HG03108 (cell line): Measurements from ENCODE around the gene AGO1.
"Not testable (repeated sequence)": the region's sequence is repeated elsewhere in the genome, so short reads cannot be mapped to it uniquely, and the experiment has no call there.

Experiments
- ATAC-seq: cut with Tn5 transposase; IDR thresholded peaks from one replicate; pipeline ENCODE4 v1.9.1; 2021; ENCODE audit warnings: moderate library complexity; ENCODE audit not compliant: unreplicated experiment

AGO1 gene

GRCh38 chr1:35866991-35867390 lies 16.0 kb upstream of the AGO1 start:
- ATAC-seq = no peak

GRCh38 chr1:35869245-35869950 lies 13.6 kb upstream of the AGO1 start:
- not testable (repeated sequence) for ATAC-seq

- no peak for ATAC-seq
Measured at GRCh38 chr1:35870651-35871309, 12.2 kb upstream of the AGO1 start.

DNA sequence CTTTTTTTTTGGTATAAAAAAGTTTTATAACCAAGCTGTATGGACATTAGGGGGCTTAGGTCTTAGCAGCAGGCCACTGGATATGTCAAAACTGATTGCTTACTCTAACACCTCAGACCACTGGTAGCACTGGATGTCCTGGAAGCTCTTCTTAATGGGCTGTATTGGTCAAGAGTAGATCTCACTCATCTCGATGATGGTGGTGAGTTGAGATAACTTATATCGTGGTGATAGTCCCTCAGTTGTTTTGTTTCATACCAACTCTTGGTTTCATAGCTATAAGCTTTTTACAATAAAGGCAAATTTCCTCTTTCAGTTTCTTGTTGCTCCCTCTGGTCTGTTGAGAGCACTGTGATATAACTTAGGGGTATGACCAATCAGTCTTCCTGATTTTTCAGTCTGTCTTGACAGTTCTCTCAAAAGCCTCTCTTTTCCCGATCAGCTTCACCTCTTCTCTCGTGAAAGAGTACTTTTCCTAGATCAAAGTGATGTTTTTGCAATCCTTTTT lies 9.7 kb upstream of the AGO1 start:
- no peak for ATAC-seq

- not testable (repeated sequence) for ATAC-seq
Measured at GRCh38 chr1:35874115-35874514, 8.9 kb upstream of the AGO1 start.

- no peak for ATAC-seq
Measured at GRCh38 chr1:35876988-35877387, 6.0 kb upstream of the AGO1 start.

DNA sequence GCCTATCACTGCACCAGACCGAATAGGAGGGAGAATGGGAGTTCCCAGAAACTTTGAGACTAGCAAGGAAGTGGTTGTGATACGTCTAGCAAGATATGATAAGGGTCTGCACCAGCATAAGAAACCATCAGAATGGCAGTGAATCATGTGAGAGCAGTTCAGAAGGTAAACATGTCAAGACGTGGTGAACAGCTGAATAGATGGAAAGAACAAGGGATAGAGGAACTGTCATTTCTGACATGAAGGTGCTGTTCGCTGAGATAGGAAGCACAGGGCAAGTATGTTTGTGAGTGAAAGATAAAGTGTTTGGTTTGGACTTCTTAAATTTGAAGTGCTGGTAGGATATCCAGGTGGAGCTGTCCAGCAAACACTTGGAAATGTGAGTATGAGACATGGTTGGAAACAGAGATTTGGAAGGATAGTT lies 1.1 kb upstream of the AGO1 start:
- no peak for ATAC-seq

GRCh38 chr1:35882586-35882944 lies 444 bp upstream of the AGO1 start:
- ATAC-seq = no peak

GRCh38 chr1:35883635-35884101 lies 659 bp downstream of the AGO1 start:
- no peak for ATAC-seq

DNA sequence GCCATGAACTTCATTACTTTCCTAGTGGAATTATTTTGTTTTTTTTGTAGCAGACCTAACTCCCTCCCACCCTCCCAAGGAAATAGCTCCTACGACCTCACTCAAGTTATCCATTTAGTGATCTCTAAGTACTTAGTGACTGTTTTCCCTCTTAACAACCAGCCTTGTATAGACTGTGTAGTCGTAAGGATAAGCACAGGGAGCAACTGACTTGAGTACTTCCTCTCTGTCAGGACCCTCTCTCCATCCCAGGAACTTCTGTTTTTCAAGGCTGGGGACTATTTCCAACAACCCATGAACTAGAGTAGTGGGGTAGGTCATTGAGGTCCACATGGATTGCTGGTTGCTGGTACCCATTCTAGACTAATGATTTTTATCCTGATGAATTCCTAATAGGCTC lies 1.9 kb downstream of the AGO1 start:
- ATAC-seq = no peak

DNA sequence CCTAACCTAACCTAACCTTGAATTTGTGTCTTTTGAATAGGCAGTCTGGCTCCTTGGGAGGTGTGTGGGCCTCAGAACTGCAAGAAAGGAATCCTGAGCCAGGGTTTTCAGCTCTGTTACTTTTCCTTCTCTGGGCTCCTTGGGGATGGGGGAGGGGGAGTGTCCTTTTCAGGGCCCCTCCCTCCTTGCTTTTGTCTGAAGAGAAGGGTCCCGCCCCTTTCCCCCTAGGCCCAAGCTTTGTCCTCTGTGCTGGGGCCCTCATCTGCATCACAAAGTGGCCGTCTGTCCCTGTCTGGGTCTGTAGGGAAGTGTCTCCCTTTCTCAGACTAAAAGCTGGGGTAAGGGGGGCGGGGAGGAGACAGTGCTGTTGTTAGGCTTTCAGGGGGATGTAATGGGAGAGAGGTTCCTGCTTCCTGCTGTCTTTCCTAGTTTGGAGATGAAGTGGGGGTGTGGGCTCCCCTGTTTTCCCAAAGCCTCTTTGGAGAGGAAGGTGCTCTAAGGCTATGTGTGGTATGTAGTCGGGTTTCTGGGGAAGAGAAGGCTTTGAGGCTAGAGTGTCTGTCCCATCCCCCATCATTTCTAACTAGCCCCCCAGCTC lies 3.1 kb downstream of the AGO1 start:
- no peak for ATAC-seq

DNA sequence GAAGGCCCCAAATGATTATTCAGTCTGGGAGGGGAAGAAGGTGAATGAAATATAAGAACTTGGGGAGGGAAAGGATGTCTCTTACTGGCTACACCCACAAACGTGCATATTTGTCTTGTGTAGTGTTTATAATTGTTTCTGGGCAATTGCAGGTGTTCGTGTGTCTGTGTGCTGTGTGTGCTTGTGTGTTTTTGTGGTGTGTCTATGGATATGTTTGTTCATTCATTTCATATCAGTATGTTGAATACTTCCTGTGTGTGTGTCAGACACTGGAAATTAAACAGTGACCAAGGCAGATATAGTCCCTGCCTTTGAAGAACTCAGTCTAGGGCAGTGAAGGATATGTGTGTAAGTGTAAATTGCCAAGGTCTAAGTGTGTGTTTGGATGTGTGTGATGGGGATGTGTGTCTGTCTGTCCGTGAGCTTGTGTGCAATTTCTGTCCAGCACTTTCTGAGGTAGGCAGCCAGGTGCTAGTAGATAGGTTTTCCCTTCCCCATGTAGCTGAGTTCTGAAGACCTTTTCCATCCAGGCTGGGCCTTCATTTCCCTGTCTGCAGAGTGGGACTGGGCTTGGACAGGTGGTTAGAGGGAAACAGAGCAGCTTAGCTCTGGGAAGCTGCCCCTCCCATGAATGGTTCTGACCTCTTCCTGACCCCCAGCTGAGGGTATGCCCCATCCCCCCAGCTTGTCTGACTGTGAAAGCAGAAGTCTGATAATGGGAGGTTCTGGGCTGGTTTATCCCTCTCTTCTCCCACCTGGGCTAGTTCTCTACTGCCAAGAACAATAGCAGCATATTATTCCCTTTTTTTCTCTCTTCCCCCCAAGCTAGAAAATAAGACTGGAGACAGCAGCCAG lies 3.8 kb downstream of the AGO1 start:
- ATAC-seq = no peak

DNA sequence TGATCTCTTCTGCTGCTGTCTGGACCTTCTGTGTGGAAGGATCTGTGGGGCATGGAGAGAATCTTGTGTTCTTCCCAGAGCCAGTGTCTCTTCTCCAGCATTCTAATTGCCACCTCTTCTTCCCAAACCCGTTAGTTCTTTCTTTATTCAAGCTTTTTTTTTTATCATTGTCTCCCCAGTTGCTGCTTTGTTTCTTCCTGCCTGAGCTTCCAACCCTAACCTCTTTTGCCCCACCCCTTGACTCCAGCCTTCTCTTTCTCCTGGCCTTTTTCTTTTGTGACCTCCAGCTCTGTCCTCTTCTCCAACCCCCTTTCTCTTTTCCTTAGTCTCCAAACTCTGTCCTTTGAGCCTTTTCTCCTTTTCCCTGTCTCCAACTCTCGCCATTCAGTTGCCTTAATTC lies 4.5 kb downstream of the AGO1 start:
- ATAC-seq = no peak

- ATAC-seq = no peak
Measured at GRCh38 chr1:35888255-35888654, 5.2 kb downstream of the AGO1 start.

DNA sequence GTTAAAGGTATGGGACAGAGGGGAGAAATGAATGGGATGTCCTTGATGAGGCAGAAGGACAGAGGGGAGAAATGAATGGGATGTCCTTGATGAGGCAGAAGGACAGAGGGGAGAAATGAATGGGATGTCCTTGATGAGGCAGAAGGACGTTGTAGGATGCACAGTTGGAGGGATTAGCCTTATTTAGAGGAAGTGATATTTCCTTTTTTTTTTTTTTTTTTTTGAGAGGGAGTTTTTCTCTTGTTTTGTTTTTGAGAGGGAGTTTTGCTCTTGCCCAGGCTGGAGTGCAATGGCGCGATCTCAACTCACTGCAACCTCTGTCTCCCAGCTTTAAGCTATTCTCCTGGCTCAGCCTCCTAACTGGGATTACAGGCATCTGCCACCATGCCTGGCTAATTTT lies 6.0 kb downstream of the AGO1 start:
- not testable (repeated sequence) for ATAC-seq

DNA sequence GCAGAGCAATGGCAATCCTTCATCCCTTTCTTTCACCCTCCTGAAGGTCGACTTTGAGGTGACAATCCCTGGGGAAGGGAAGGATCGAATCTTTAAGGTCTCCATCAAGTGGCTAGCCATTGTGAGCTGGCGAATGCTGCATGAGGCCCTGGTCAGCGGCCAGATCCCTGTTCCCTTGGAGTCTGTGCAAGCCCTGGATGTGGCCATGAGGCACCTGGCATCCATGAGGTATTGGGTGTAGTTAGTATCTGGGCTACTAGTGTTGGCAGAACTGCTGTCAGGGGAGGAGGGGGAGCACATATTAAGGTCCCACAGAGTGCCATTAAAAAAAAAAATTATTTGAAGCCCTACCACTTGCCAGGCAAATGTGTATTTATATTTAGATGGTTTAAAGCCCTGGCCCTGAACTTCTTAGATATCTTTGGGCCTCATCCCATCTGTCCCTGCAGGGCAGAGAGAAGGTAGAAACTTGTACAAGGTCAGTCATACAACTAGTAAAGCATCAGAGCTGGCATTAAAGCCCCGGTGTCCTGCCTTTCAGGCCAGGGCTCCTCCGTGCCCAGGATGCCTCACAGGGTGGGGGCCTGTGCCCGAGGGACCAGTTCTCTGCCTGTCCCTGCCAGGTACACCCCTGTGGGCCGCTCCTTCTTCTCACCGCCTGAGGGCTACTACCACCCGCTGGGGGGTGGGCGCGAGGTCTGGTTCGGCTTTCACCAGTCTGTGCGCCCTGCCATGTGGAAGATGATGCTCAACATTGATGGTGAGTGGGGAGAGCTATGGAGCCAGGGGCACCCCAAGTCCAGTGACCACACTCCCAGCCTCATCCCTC lies 10.3 kb downstream of the AGO1 start:
- ATAC-seq = no peak

DNA sequence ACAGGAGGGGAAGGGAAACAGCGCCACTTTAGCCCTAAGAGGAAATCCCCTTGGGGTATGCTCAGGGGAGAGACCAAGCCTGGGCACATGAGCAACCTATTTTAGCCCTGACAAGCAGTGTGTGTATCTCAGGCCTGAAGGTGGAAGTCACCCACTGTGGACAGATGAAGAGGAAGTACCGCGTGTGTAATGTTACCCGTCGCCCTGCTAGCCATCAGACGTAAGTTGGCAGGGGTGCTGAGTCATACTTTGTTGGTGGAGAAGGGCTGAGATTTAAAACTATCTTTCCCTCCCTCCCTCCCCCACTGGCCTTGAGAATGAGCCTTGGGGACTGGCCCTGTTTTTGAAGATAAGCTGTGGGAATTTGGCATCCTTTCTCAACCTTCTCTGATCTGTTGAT lies 11.2 kb downstream of the AGO1 start:
- peak; percentile 60 for ATAC-seq

DNA sequence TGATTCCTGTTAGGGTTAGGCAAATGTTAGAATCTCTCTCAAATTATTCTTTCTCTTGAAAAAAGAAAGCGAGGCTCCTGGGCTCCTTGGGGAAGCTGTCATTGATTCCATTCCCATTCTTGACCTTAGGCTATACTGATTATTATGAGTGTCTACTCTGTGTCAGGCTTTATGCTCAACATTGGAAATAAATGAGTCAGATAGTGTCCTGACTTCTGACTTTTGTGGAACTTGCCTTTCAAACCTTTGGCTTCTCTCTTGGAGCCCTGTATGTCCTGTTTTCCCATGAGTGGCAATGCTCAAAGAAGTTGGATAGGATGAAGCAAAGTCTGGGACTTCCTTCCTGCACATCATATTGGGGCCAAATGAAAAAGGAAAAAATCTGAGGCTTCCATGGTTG lies 11.6 kb downstream of the AGO1 start:
- no peak for ATAC-seq

- no peak for ATAC-seq
Measured at GRCh38 chr1:35899941-35900340, 16.9 kb downstream of the AGO1 start.

DNA sequence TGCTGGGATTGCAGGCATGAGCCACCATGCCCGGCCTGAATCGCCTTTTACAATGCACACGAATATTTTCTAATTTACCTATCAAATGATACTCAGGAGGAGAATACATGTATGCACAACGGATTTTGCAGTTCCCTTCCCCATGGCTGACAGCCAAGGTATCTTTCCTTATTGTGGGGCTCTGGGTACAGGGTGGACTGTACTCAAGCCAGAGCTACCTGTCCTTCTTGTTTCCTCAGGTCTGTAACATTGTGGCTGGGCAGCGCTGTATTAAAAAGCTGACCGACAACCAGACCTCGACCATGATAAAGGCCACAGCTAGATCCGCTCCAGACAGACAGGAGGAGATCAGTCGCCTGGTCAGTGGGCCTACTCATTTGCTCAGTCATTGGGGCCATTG lies 18.2 kb downstream of the AGO1 start:
- ATAC-seq = no peak
